Endothelial cell of umbilical vein (primary cell): ENCODE results near the gene HSPA1B. TPM values are rescaled to one million over a fixed set of nuclear protein-coding genes. Genes with fewer than 3 reads are reported as not detected.
"Not testable (repeated sequence)": the region's sequence is repeated elsewhere in the genome, so short reads cannot be mapped to it uniquely, and the experiment has no call there.

Source experiments
- BruUV-seq: library from RNA; stranded (reverse); fragments of 400-500 nt; replicated peaks from 2 replicates; lab custom pipeline; 2021; lab: Mats Ljungman, UMichigan
- CTCF ChIA-PET: fragments of 300-600, 350-600 bp; sonication (Branson Sonifier 250); formaldehyde crosslinking; loops from one replicate; lab custom pipeline; 2021; ENCODE audit warnings: antibody characterized with exemption, inconsistent platforms; lab: Charles Lee
- POLR2A ChIA-PET: fragments of 300-600, 350-600 bp; sonication (Branson Sonifier 250); formaldehyde crosslinking; loops from one replicate; lab custom pipeline; 2021; ENCODE audit warnings: antibody characterized with exemption, inconsistent platforms; lab: Charles Lee
- DNase-seq: peaks from one replicate; pipeline ENCODE4 v3.0.0-alpha.2; 2011; ENCODE audit warnings: low read depth, low spot score
- FAIRE-seq: peaks from 2 replicates; lab custom pipeline; 2011; peaks lifted over from hg19 to GRCh38; lab: Jason Lieb, UNC
- H2AFZ ChIP-seq: 2 replicates; pipeline ENCODE4 v1.6.0; 2012; ENCODE audit warnings: low read depth, low read length, control low read depth, inconsistent platforms
- H3K27ac ChIP-seq: 2 replicates; pipeline ENCODE4 v1.5.1; 2011; ENCODE audit warnings: low read depth, mild to moderate bottlenecking, control low read depth, low read length, moderate library complexity; ENCODE audit not compliant: insufficient read depth
- H3K27me3 ChIP-seq, 2 experiments: 2 replicates each; pipeline versions ENCODE4 v1.6.0 to v1.6.1; 2011; ENCODE audit warnings: low read length in 2 of 2, mixed read lengths in 1 of 2; ENCODE audit not compliant: control insufficient read depth in 2 of 2, insufficient read depth in 2 of 2
- H3K36me3 ChIP-seq, 2 experiments: 2 replicates in 1 of 2; 3 replicates in 1 of 2; pipeline ENCODE4 v1.5.1; 2011; ENCODE audit warnings: low read length in 2 of 2, mild to moderate bottlenecking in 1 of 2, moderate library complexity in 1 of 2; ENCODE audit not compliant: control insufficient read depth in 2 of 2, insufficient read depth in 2 of 2; ENCODE audit errors: extremely low read depth in 1 of 2
- H3K4me1 ChIP-seq: 3 replicates; pipeline ENCODE4 v1.5.1; 2011; ENCODE audit warnings: mild to moderate bottlenecking, low read length; ENCODE audit not compliant: control insufficient read depth, insufficient read depth; ENCODE audit errors: extremely low read depth
- H3K4me2 ChIP-seq: 2 replicates; pipeline ENCODE4 v1.6.1; 2011; ENCODE audit warnings: low read length, control low read depth, mixed read lengths; ENCODE audit not compliant: insufficient read depth
- H3K4me3 ChIP-seq, 3 experiments: fragments of 200-600 bp in 1 of 3; sonication (generic), shearing (Covaris generic) in 1 of 3; replicated peaks in 1 of 3; 2 replicates each; pipeline ENCODE4 v1.5.1; 2011 to 2016; ENCODE audit warnings: control low read depth in 3 of 3, low read length in 3 of 3, mild to moderate bottlenecking in 2 of 3, inconsistent platforms in 1 of 3, low read depth in 1 of 3, moderate library complexity in 1 of 3; ENCODE audit not compliant: insufficient read depth in 1 of 3
- H3K79me2 ChIP-seq: 2 replicates; pipeline ENCODE4 v1.6.0; 2012; ENCODE audit warnings: low read length, inconsistent platforms; ENCODE audit not compliant: control insufficient read depth, insufficient read depth
- H3K9ac ChIP-seq: replicated peaks from 2 replicates; pipeline ENCODE3; 2011; ENCODE audit warnings: low read length, control low read depth; ENCODE audit not compliant: insufficient read depth; ENCODE audit errors: extremely low read depth
- H3K9me1 ChIP-seq: replicated peaks from 3 replicates; pipeline ENCODE4 v1.6.0; 2011; ENCODE audit warnings: mild to moderate bottlenecking, low read length; ENCODE audit not compliant: control insufficient read depth, insufficient read depth; ENCODE audit errors: extremely low read depth
- H3K9me3 ChIP-seq: replicated peaks from 2 replicates; pipeline ENCODE4 v1.5.1; 2012; ENCODE audit warnings: low read length, inconsistent platforms; ENCODE audit not compliant: control insufficient read depth, insufficient read depth
- H4K20me1 ChIP-seq: replicated peaks from 2 replicates; pipeline ENCODE3; 2011; ENCODE audit warnings: mild to moderate bottlenecking, low read length; ENCODE audit not compliant: control insufficient read depth, insufficient read depth; ENCODE audit errors: extremely low read depth
- FOS ChIP-seq: IDR thresholded peaks from 2 replicates; pipeline ENCODE4 v1.6.1; 2011; ENCODE audit warnings: mild to moderate bottlenecking, low read length, moderate library complexity, borderline replicate concordance; ENCODE audit not compliant: insufficient read depth
- JUN ChIP-seq: IDR thresholded peaks from 2 replicates; pipeline ENCODE4 v1.6.1; 2011; ENCODE audit warnings: borderline replicate concordance, low read depth; ENCODE audit not compliant: insufficient read length, insufficient read depth
- POLR2A ChIP-seq: IDR thresholded peaks from 2 replicates; pipeline ENCODE4 v1.6.1; 2012; ENCODE audit warnings: low read depth, mild to moderate bottlenecking, control low read depth, low read length
- dilution Hi-C: fragments of 300-500 bp; cut with MboI; formaldehyde crosslinking; loops from one replicate; pipeline ENCODE4 v1.15.0; 2019; ENCODE audit warnings: low sequenced_read_pairs; ENCODE audit not compliant: extremely low pct_ligation_motif_present
- intact Hi-C: fragments of 100-400 bp; cut with micrococcal nuclease; formaldehyde crosslinking; loops from one replicate; pipeline ENCODE4 v1.10.0; 2022
- polyA plus RNA-seq, 4 experiments: library from polyadenylated mRNA; depleted of rRNA in 3 of 4; stranded (reverse) in 3 of 4; unstranded in 1 of 4; fragments of >200 nt; gene quantifications; 2 replicates each; pipeline versions ENCODE4 v1.2.1 to v1.2.3, GENCODE V29; 2011 to 2012; ENCODE audit warnings: missing spikeins in 1 of 4
- total RNA-seq: library from RNA; stranded (reverse); gene quantifications from 2 replicates; pipeline ENCODE4 v1.2.3, GENCODE V29; 2021

The HSPA1B gene
- total and polyA plus RNA-seq, 2 donors (not counting 3 experiments of a cell fraction or from before 2014, with no cell fraction given): 27.1 to 54.0 TPM

- no peaks in the 10 kb centered on the region for H3K9me1 ChIP-seq
- ChIA-PET CTCF (interaction anchor here (1.0 to 1.5 kb wide), 5 partner anchors 22 to 157 kb away, joined by 3 to 7 read pairs (median 3); no protein-coding TSS in a partner anchor), POLR2A (interaction anchor here (1.6 kb wide), 1 partner anchor 10 kb away, joined by 6 read pairs; the partner anchor contains the start of gene HSPA1B)
- BruUV-seq: no TSS peak
- no peak overlapping the region for H3K27ac ChIP-seq
- H3K27me3 ChIP-seq: no peaks in the 10 kb centered on the region
- peaks cover 45% of the 10 kb centered on the region for H3K79me2 ChIP-seq
- intact Hi-C loops (loop anchor here (10.0 kb wide), 1 partner anchor 117 kb away; the partner anchor contains the start of genes NELFE and SKIC2), dilution Hi-C loops (no loop called here)
- H3K4me3 ChIP-seq: peak overlapping the region; percentile 38 to 98 (median 81)
- H3K4me1 ChIP-seq: peaks cover 27% of the 10 kb centered on the region
- no peaks in the 10 kb centered on the region for H3K9me3 ChIP-seq
- FAIRE-seq: no peak
- peak overlapping the region; percentile 99 for H3K9ac ChIP-seq
- peak overlapping the region; percentile 86 for H3K4me2 ChIP-seq
- no peak overlapping the region for H2AFZ ChIP-seq
- H3K36me3 ChIP-seq: peaks cover 21 to 27% of the 10 kb centered on the region in 2 experiments
- DNase-seq: no peak
- peak; percentile 10 for TF ChIP-seq POLR2A
- TF ChIP-seq FOS: no peak
- no peak for TF ChIP-seq JUN
- H4K20me1 ChIP-seq: peaks cover 8% of the 10 kb centered on the region
Observed at GRCh38 chr6:31837369-31838113, 10.0 kb downstream of the HSPA1B start.

DNA sequence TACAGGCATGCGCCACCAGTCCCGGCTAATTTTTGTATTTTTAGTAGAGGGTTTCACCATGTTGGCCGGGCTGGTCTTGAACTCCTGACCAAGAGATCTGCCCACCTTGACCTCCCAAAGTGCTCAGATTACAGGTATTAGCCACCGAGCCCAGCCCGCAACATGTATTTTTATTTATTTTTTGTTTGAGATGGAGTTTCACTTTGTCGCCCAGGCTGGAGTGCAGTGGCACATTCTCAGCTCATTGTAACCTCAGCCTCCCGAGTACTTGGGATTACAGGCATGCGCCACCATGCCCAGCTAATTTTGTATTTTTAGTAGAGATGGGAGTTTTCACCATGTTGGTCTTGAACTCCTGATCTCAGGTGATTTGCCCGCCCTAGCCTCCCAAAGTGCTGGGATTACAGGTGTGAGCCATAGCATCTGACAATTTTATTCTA, 10.6 kb downstream of the HSPA1B start:
- CTCF ChIA-PET: interaction anchor here (1.1 to 1.2 kb wide), 2 partner anchors 31 to 158 kb away, joined by 3 read pairs; partner anchors contain the start of gene LSM2
- H3K9me1 ChIP-seq, H2AFZ ChIP-seq, H3K9ac ChIP-seq, dilution Hi-C loops, H3K9me3 ChIP-seq, DNase-seq, H4K20me1 ChIP-seq, FAIRE-seq, BruUV-seq, H3K27ac ChIP-seq, H3K27me3 ChIP-seq: not testable (repeated sequence)
- peaks cover 45% of the 10 kb centered on the region for H3K79me2 ChIP-seq
- H3K4me2 ChIP-seq: peak overlapping the region; percentile 86
- H3K36me3 ChIP-seq: peaks cover 21 to 27% of the 10 kb centered on the region in 2 experiments
- peak overlapping the region in 2 of 3 experiments; percentile 81 to 98 for H3K4me3 ChIP-seq
- H3K4me1 ChIP-seq: peaks cover 27% of the 10 kb centered on the region
- POLR2A ChIA-PET: interaction anchor here (1.9 kb wide), 1 partner anchor 11 kb away, joined by 5 read pairs; the partner anchor contains the start of gene HSPA1B
- intact Hi-C loops: loop anchor here (10.0 kb wide), 1 partner anchor 117 kb away; the partner anchor contains the start of genes NELFE and SKIC2
